ENCODE results near the gene NTRK3.

The NTRK3 gene

GRCh38 chr15:88179562-88179961 lies 77.0 kb downstream of the NTRK3 start:
- no peak for DNase-seq (ENCODE audit: low read depth)

GRCh38 chr15:88178631-88179030 lies 77.9 kb downstream of the NTRK3 start:
- no peak for DNase-seq (ENCODE audit: low read depth)

DNA sequence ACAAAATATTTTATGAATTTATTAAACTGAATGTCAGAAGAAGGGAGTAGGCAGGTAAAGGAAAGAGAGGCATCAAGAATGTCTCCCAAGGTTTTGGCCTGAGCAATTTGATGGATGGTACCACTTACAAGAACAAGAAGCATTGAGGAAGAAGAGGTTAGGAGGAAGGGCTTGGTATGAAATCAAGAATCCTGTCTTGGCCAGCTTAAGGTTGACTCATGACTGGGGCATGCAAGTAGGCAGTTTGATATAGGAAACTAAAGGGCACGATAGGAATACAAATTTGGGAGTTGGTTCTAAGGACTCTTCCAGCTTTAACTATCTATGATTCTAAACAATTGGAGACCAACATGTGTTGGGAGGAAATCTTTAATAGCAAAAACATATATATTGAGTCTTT lies 79.1 kb downstream of the NTRK3 start:
- DNase-seq (ENCODE audit: low read depth): no peak

DNA sequence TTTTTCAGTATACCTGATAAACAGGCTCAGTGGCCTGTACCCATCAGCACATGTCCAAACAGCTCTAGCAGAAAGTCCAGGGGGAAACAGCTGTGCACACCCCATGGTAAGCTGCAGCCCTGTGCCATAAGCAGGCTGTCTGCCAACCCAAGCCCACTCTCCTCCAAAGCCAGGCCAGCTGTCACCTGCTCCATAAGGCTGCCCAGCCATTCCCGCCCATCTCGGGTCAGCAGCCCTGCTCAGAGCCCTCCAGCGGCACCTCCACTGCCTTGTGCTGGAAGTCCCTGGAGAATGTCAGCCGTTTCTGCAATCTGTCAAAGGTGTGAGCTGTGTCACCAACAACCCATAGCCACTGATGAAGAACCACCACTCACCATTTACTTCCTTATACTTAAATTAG lies 82.0 kb downstream of the NTRK3 start:
- no peak for DNase-seq (ENCODE audit: low read depth)

- DNase-seq (ENCODE audit: low read depth): no peak
These were observed 90.2 kb downstream of the NTRK3 start for GRCh38 chr15:88166082-88166993.

- no peak for DNase-seq (ENCODE audit: low read depth)
These were observed 94.9 kb downstream of the NTRK3 start for GRCh38 chr15:88161636-88162035.

DNA sequence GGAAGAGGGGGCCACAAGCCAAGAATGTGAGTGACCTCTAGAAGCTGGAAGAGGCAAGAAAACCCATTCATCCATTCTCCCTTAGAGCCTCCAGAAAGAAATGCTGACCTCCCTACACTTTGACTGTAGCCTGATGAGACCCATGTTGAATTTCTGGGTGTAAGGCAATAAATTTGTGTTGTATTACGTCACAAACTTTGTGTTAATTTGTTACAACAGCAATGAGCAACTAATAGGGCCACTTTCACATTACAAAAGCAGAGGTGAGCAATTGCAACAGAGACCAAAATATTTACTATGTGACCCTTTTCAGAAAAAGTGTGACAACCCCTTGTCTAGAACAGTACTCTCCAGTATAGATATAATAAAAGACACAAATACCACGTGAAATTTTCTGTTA lies 101.2 kb downstream of the NTRK3 start:
- no peak for DNase-seq (ENCODE audit: low read depth)

DNA sequence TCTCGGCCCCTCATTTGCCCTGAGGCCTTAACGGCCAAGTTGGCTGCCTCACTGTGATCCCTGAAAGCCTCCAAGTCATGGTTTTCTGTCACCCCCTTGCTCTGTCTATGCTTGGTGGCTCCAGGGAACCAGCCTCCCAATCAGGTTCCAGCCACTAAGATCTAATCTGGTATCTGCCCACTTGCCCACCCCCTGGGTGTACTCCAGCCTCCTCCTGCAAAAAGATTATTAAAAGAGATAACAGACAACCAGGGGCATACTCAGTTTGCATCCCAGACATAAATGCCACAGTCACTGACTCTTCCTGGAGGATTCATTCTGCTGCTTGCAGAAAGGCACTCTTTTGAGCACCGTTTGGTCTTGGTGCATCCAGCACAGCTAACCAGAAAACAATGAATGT lies 103.9 kb downstream of the NTRK3 start:
- DNase-seq (ENCODE audit: low read depth): no peak

- DNase-seq (ENCODE audit: low read depth): no peak
These were observed 108.8 kb downstream of the NTRK3 start for GRCh38 chr15:88147760-88148159.

GRCh38 chr15:88144921-88145653 lies 111.5 kb downstream of the NTRK3 start:
- DNase-seq (ENCODE audit: low read depth): no peak

DNA sequence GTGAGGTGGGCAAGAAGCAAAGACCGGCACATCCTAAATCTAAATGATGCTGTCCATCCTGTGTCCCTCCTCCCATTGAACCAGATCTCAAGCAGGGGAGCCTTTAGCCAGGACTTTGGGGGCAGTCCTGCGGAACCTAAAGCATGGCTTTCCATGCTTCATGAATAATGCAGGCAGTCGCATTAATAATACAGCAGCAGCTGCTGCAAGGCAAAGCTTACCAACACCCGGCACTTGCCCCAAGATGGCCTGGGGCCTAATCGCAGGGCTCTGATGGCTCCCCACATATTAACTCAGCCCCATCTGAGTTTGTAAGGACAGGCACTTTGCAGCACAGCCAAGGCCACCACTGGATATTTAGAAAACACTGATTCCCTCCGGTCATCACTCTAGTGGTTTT lies 114.4 kb downstream of the NTRK3 start:
- DNase-seq (ENCODE audit: low read depth): no peak

DNA sequence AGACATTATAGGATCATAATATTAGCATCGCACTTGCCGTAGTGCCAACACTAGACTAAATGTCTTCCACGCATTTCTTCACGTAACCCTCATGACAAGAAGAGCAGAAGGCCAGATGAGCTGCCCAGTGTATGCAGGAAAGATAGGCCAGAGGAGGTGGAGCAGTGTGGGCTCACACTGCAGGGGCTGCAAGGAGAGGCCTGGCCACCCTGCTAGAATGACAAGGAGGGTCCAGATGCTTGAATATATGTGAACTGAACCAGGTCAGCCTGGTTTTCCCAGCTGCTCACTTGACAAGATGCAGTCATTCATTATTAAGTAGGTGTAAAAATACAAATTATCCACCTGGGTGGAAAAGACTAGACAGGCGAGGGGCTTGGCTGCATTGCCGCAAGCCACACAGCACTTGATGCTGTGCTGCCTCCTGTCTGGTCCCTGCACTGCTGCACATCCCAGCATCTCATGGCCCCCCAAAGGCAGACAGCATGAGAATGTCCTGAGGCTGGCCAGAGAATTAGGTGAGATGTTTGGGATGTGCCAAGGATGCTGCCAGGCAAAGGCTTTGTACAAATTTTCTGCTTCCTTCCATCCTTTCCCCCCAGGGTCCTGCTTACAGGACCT lies 115.2 kb downstream of the NTRK3 start:
- no peak for DNase-seq (ENCODE audit: low read depth)

- DNase-seq (ENCODE audit: low read depth): no peak
These were observed 116.1 kb downstream of the NTRK3 start for GRCh38 chr15:88140398-88140797.

- DNase-seq (ENCODE audit: low read depth): no peak
These were observed 116.6 kb downstream of the NTRK3 start for GRCh38 chr15:88139936-88140335.

DNA sequence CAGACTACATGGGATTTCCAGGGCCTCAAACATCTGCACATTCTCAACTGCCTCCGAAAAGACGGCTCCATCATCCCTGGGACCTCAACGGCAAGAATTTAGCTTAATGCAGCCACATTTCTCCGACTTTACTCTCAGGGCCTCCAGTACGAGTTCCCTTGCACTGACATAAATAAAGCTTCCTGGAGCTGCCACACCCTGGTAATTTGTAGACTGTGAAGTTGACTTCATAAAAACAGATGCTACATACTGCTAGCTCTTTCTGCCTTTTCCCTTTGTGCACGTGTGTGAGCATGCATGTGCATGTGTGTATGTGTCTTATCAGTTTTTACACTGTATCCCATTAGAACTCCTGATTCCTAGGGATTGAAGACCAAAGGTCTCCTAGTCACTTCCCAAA lies 122.7 kb downstream of the NTRK3 start:
- DNase-seq (ENCODE audit: low read depth): no peak

DNA sequence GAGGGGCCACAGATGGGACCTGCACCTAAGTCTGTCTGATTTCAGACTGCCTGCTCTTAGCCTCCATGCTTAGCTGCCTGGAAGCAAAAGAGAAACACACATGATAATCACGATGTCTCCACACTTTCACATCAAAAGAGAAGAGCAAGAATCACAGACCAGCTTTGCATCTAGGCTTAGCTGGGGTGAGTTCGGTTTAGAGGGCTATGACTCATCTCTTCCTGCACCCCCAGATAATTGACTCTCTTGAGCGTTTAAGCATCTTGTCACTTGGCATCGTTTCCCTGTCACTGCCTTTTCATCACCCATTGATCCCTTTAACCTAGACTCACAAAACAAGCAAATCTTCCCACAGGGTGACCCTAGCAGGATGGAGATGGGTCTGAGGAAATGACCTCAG lies 124.0 kb downstream of the NTRK3 start:
- no peak for DNase-seq (ENCODE audit: low read depth)

- DNase-seq (ENCODE audit: low read depth): no peak
These were observed 124.6 kb downstream of the NTRK3 start for GRCh38 chr15:88131937-88132336.

DNA sequence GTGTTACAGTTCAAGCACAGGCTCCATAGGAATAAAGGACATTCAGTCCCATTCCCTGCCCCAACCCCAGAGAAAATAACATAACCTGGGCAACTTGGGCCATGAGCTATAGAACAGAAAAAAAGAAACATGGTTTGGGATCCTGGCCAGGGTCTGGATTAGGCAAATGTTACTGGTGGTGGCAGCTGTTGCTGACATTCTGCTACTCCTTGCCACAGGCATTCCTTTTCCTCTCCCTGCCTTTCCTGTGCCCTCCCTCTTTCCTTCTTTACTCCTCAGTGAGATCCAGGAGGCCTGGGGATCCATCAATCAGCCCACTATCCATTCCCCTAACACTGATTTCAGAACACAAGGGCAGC lies 129.1 kb downstream of the NTRK3 start:
- no peak for DNase-seq (ENCODE audit: low read depth)

GRCh38 chr15:88126695-88127431 lies 129.7 kb downstream of the NTRK3 start:
- DNase-seq (ENCODE audit: low read depth): no peak

GRCh38 chr15:88125576-88125975 lies 131.0 kb downstream of the NTRK3 start:
- DNase-seq (ENCODE audit: low read depth): no peak

- DNase-seq (ENCODE audit: low read depth): no peak
These were observed 132.3 kb downstream of the NTRK3 start for GRCh38 chr15:88124199-88124598.

- DNase-seq (ENCODE audit: low read depth): no peak
These were observed 134.5 kb downstream of the NTRK3 start for GRCh38 chr15:88121968-88122530.
